Stimulated activated CD8-positive, alpha-beta memory T cell treated with anti-CD3 and anti-CD28 coated beads, Interleukin-2, amount 100 ng/mL, for 48 hours (primary cell): ENCODE results near the gene PTPRG.

Source experiments
- DNase-seq, 2 donors: peaks; one replicate each; pipeline ENCODE4 v3.0.0-alpha.2; 2020; ENCODE audit warnings: low read depth in 2 of 2

Gene PTPRG

DNA sequence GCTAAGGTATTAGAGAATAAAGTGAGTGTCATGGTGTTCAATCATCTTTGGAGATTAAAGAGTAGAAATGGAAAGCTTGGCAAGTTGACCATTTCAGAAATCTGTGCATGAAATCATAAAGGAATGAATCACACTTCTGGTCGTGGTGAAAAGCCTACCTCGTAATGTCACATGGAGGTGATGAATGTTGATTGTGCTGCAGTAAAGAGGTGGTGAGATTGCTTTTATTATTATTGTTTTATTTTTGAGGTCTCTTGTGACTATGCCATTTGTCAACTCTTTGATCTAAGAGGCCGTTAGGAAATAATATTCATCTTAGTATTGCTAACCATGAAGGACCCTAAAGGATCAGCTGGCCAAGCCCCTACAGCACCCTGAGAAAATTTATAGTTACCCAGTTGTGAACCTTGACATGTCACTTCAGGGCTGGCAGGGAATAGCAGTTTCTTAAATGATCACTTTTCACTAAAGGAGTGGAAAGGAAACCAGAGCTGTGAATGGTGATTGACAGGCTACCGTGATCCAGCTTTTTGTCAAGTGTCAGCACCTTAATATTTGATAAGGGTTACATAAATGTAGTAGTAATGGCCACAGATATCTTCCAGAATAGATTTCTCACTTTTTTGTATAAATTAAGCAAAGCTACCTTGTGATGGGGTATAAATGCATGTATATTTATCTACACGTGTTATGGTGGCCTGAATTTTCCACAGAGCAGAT lies 203.9 kb downstream of the PTPRG start:
- no peak for DNase-seq

DNA sequence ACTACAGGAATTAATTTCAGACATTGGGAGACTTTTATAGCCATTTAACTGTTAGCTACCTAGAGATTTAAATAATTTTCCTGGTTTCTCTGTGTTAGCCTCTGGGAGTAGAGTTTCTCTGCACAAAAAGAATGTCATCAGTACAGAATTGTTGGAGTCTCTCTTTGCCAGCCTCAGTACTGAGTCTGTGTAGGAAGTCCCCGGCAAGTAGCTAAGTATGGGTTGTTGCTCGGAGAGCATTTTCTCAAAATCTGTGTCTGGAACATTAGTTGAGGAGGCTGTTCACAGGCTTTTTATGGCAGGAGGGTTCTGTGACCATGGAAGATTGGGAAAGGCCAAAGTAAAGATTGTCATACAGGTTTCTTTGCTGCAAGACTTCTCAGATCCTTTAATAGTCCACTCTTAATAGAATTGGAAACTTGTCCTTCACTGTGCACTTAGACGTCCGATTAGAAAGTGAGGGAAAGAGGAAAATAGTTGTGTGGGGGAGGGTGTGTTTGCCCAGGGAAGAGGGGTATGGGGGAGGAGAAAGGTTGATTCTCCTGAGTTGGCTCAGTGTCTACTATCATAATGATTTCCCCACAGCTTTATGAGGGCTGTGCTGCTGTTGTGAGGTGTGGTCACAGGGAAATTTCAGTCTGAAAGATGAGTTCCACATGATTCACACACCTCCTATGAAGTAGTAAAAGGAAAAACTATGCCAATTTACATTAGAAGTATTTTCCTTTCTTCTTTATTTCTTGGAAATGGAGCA lies 207.1 kb downstream of the PTPRG start:
- no peak for DNase-seq

DNA sequence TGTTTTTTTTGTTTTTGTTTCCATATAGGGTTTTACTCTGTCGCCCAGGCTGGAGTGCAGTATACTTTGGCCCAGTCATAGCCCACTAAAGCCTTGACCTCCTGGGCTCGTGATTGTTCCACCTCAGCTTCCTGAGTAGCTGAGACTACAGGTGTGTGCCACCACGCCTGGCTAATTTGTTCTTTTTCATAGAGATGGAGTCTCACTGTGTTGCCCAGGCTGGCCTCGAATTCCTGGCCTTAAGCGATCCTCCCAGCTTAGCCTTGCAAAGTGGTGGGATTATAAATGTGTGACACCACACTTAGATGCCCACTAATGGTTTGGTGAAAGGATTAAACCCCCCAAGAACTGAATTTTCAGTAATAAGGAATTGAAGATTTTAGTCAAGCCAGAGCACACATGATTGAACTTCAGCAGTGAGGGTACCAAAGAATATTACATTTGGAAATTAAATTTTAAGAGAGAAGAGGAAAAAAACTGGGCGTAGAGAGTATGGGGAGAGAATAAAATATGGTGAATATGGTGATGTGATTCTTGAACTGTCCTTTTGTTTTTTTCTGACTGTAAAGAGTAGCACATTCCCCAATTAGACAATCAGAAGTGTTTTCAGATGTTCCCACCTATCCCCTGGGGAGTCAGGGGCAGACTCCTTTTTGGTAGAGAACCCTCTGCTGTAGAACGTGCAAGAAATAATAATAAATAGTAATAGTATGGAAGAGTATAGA lies 208.1 kb downstream of the PTPRG start:
- DNase-seq: no peak

DNA sequence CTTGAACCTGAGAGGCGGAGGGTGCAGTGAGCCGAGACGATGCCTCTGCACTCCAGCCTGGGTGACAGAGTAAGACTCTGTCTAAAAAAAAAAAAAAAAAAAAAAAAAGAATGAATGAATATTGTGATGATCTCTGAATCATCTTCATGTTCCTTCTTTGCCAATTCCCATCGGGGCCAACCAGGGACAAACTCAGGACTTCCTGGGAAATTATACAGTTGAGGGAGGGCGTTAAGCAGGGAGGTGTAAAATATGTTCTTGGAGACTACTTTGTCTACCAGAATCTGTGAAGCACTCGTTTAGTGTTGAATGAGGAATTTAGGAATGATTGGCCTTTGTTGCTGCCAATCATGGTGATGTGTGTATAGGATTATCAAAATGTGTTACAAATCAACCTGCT lies 210.6 kb downstream of the PTPRG start:
- DNase-seq: no peak

DNA sequence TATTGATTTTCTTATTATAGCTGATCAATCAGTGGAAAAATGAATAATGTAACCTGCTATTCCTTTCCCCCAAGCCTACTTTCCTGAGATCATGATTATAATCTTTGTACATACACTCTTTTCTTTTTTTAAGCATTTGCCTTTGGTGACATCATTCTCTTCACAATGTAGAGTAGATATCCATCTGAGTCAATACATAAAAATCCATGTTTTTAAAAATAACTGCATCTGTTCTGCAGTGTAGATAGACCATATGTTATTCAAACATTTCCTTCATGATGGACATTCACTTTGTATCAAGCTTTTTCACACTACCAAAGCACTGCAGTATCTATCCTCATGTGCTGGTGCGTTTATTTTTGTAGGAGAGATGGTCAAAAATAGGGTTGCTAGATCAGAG lies 211.1 kb downstream of the PTPRG start:
- DNase-seq: no peak

DNA sequence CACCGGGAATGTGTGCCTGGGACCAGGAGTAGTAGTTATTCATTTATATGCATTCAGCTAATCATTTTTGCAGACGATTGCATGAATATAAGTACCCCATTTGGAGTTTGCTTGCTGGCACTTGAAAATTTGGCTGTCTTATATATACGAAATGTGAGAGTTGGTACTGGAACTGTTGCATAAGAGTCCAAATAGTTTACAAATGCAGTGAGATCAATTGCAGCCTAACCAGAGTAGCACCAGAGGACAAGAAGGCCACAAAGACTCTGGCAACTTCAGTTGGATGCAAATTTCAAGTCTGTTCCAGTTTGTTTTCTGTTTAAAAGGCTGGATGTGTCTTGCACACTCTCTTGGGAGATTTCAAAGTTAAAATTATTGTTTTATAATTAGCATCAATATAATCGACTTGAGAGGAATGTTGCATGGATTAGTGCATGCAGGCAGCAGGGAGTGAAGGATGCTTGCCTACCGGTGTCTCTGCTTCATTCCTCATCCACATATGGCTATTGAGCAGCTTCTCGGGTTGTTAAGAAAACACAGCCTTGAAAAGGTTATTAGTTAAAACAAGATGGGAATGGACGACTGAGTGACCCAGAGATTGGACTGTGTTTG lies 213.0 kb downstream of the PTPRG start:
- DNase-seq: no peak

DNA sequence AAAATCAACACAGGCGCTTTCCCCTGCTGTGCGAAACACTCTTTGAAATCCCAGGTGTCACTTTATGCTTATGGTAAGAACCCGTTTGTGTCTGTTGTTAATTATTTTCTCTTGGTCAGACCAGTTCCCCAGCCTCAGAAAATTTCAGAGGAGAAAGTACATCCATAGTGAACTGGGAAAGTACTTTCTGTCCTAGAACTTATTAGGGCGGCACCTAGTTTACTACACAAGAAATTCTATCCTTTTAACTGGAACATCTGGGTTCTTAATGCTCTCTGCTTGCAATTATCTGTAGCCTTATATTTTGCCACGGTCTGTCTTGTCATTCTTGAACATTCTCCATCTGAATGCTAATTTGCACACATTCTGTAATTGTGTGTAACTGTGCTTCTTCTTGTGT lies 215.0 kb downstream of the PTPRG start:
- DNase-seq: no peak

DNA sequence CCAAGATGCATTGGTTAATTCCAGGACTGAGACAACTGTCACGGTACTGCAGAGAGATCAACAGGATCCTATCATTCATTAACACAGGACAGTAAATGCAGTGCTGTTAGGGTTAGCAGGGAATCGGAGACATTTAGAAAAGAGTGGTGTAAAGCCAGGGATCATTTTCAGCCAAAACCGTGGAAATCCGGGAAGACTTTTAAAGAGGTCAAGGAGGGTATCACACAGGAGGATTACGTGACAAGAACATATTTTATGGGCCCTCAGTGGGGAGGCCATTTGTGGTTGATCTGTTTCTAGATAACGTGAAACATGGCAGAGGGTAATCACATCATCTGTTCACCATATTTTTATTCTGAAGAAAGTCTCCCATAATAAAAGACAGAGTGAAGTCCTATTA lies 216.1 kb downstream of the PTPRG start:
- no peak for DNase-seq

DNA sequence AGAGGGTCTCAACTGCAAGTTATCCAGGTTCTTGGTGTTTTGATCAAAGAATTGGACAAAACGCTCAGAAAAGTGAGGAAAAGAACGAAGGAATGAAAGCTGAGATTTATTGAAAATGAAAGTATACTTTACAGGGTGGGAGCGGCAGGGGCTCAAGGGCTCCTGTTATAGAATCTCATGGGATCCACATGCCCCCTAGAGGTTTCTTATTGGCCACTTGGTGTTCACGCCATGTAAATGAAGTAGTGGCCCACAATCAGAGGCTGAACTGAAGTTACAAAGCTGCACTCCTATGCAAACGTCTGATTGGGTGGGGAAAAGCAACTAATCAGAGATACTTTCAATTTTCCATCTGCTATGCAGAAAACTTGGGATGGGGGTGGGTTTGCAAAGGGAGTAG lies 216.7 kb downstream of the PTPRG start:
- DNase-seq: no peak

DNA sequence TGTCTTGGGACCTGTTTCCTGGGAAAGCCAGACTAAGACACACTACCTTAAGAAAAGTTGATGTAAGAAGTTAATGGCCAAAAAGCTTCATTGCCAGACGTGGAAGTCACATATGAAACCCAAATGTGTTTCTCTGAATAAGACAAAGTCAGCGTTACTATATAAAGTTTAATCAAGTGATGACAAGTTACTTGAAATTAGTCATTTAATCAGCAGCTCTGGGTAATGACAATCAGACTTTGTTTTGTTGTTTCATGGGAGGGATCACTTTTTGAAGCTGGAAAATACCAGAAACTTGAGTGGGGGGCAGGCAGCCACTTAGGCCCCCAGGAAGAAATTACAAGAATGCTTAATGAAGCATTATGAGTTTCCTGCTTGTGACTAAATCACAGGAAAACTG lies 218.6 kb downstream of the PTPRG start:
- DNase-seq: no peak

DNA sequence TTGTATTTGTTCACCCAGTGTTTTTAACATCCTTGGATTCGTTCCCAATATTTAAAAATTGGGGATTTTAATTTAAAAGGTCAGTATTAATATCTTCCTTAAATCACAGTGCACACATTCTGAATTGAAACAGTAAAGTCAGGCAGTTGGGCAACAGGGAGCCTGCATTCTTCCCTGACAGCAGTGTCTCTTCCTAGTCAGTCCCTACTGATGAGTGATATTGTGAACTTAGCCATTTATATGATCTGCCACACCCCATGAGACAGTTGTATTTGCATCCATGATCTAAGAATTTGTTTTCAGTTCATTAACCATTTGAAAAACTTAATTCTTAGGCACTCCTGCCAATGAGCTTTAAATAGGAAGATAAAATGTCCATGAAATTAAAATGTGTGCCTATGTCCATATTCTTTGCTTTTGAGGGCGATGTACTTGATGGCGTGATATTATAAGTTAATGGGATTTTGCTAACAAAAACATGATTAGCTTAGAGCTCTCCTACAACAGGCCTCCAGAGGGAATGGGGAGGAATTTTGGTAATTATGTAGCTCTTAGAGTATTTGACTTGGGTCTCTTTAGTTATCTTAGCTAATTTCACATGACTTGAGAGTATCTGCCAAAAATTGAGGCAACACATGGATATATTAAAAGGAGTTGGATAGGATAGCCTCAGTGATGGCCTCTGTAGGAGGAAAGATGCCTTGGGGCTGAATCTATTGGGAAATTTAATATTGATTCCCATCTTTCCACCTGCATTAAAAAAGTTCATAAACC lies 219.3 kb downstream of the PTPRG start:
- DNase-seq: no peak

DNA sequence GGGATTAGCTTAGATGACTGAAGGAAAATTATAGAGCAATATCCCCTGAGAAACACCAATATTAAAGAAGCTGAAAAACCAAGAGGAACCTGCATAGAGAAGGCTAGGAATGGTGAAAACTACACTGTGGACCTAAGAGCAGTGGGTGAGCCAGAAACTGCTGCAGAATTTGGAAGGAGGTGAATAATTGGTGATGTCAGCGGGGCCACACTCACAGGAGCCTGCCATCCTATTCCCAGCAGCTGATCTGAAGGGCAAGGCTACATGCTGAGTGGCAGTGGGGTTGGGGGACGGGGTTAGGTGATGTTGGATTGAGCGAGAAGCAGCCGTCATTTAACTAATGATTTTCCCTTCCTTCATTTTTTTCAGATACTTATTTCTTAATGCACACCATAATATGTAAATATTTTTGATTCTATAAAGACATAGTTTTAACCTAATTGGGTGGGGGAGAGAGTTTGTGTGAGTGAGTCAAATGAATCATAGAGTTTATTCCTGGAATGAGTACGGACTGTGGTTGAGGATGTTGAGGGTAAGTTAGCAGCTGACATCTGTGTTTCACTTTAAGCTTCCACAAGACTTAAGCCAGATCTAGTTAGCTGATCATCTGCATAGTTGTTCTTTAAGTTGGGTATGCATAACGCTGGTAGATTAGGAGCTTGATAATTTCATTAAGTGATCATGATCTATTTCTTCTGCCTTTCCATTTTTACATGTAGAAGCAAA lies 222.8 kb downstream of the PTPRG start:
- no peak for DNase-seq

DNA sequence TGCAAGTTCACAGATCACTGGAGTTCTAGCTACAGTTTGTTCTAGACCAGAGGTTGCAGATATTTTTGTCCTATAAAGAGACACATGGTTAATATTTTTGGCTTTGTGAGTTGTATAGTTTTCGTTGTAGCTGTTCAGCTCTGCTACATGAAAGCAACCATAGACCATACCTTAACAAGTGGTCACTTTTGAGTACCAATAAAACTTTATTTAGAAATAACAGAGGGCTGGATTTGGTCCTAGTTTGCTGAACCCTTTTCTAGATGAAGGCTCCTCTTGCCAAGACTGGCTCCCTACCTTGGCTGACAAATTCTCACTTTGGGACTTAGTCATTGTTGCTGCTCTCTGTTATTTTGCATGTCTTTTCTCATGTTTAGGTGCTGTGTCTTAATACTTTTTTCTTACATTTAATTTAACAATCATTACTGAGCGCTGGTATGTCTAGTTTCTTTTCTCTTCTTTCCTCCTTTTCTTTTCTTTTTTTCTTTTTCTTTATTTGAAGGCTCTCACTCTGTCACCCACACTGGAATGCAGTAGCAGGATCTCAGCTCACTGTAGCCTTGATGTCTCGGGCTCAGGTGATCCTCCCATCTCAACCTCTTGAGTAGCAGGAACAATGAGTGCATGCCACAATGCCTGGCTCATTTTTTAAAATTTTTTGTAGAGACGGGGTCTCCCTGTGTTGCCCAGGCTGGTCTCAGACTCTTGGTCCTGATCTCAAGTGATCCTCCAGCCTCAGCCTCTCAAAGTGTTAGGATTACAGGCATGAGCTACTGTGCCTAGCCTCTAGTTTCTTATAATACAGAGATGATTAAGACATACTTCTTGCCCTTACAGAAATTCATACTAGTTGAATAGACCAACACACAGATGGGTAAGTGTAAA lies 227.5 kb downstream of the PTPRG start:
- no peak for DNase-seq

DNA sequence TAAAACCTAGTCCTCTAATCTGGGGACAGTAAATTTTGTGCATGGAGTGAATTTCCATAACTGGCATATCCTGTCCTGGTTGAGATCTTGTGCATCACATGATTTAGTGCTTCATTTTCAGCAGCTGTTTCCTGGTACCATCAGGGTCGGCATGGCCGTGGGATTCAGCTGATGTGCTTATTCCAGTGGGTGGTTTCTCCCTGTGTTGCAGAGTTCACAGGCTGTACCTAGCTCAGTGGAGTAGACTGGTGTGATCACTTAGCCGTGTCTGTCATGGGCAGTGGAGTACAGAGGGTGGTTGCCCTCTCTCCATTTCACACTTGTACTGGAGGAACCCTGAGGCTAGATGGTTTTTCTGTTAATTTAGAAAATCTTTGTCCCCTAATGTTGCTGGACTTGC lies 228.5 kb downstream of the PTPRG start:
- no peak for DNase-seq

DNA sequence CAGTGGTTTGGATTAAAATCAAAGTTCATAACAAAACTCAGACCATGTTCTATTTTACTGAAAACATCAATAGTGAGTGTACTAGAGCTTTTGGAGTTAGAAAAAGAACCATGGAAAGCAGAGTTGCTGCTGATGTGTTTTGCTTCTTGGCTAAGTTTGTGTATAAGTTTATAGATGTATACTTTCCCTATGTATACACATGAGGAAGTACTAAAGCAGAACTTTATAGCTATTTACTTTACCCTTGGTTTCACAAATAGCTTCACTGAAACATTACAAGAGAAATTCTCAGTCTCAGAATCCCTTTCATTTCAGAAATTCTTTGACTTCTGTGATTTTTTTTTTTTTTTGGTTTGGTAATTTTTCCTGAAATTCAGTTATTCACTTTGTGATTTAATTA lies 229.0 kb downstream of the PTPRG start:
- no peak for DNase-seq

DNA sequence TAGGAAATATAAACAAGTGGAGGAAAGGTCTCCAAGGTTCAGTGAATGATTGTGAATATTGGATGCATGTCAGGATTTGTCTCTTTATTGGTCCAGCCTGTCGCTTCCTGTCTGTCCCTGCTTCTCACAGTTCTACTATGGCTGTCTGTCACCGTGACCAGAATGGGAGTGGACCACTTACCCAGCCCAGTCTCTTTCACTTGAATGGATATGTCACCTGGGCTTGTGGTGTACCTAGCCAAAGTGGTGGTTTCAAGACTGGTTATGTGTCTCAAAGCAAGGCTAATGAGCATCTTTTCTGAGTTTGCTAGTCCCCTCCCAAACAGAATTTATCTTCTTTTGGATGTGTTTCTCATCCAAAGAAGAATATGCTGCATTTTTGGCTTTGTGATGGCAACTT lies 231.7 kb downstream of the PTPRG start:
- DNase-seq: no peak

DNA sequence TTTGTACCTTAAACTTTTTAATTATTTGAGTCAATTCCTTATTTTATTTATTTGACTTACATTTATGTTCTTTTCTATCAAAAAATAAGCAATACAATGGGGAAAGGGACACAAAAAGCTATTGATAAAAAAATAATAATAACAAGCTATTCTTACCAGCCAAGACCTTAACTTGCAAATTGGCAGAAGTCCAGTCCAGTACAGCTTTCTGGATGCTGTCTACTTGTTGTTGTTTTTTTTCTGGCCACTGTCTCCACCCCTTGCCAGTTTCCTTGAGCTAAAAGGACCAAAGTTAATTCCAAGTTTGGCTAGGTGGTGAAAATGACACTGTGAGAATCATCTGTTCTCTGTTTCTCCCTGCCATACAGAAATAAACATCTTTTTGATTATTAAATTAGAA lies 232.2 kb downstream of the PTPRG start:
- no peak for DNase-seq

DNA sequence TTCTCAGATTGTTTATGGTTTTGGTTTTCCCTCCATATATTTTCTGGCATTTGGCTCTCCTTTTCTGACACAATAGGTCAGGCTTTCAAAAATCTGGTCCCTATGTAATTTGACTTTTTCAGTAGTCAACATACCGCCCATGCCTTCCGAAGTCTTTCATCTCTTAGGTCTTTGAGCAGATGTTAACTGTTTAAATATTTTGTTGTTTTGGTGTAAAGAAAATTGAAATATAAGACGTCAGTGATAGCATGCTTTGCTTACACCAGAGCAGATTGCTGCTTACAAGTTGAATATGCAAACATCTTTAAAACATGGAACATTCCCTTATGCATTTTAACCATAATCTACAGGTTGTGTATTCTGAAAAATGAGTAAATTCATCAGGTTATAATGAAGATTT lies 233.0 kb downstream of the PTPRG start:
- DNase-seq: no peak

DNA sequence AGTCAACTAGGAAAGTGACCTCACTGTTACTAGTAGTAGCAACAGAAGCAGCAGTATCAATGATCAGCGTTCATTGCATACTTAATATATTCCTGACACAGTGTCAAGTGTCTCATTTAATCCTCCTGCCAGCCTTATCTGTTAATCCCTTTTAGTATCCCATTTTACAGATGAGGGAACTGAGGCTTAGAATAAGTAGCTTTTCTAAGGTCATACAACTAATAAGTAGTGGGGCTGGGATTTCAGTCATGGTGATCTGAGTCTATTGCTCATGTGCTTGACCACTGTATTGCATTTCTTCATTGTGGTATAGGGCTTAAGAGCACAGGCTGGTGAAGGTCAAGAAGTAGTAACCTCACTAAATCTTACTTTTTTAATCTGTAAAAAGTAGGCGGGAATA lies 233.6 kb downstream of the PTPRG start:
- no peak for DNase-seq

DNA sequence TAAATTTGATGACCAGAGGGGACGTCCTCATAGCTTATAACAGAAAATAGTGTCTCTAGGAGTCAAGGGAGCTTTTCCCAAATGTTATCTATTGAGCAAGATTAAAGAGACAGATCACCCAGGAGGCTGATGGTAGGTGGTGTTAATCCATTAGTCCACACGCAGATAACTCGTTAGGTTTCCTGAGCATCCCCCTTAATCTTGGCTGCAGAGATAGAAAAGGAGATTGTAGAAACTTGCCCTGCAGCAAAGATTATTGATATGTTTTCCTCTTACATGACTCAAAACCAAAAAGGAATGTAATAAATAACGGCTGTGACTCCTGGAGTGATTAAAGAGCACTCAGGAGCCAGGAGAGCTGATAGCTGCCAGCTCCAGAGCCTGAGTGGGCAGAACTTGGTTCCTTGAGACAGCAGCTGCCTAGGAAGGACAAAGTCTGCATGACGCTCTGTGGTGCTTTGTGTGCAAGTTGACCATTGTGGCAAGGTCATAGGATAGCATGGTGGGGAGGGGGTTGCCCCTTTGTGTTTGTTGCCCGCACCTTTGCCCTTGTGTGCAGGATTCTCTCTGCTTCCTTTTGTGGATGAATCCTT lies 234.8 kb downstream of the PTPRG start:
- no peak for DNase-seq
